Activated CD4-positive, alpha-beta T cell treated with anti-CD3 and anti-CD28 coated beads, Interleukin-2, amount 10 ng/mL, durations not matched to agents 24 days and 14 days (primary cell): ENCODE data around the gene EPHA5. TPM values are rescaled to one million over a fixed set of nuclear protein-coding genes. Genes with fewer than 3 reads are reported as not detected.

ENCODE experiments used
- DNase-seq: peaks from one replicate; pipeline ENCODE4 v3.0.0; 2022
- H3K27ac Mint-ChIP-seq: one replicate; pipeline ENCODE4 v1.8.0; 2022; ENCODE audit warnings: mild to moderate bottlenecking, mixed read lengths
- H3K27me3 Mint-ChIP-seq: one replicate; pipeline ENCODE4 v1.8.0; 2022; ENCODE audit warnings: mixed read lengths
- H3K36me3 Mint-ChIP-seq: one replicate; pipeline ENCODE4 v1.8.0; 2022; ENCODE audit warnings: low read depth, mild to moderate bottlenecking, mixed read lengths
- H3K4me1 Mint-ChIP-seq: one replicate; pipeline ENCODE4 v1.8.0; 2021; ENCODE audit warnings: mixed read lengths
- H3K4me3 Mint-ChIP-seq: one replicate; pipeline ENCODE4 v1.8.0; 2022; ENCODE audit warnings: mild to moderate bottlenecking, moderate library complexity, mixed read lengths
- H3K9me3 Mint-ChIP-seq: one replicate; pipeline ENCODE4 v1.8.0; 2021; ENCODE audit warnings: mixed read lengths
- intact Hi-C: fragments of 100-400 bp; cut with micrococcal nuclease; formaldehyde crosslinking; loops from one replicate; pipeline ENCODE4 v1.15.1; 2023
- total RNA-seq: library from RNA; stranded (reverse); gene quantifications from 2 replicates; pipeline ENCODE4 v1.2.3, GENCODE V29; 2022

The EPHA5 gene
- total RNA-seq, 1 donor from 2014 or later: not detected

DNA sequence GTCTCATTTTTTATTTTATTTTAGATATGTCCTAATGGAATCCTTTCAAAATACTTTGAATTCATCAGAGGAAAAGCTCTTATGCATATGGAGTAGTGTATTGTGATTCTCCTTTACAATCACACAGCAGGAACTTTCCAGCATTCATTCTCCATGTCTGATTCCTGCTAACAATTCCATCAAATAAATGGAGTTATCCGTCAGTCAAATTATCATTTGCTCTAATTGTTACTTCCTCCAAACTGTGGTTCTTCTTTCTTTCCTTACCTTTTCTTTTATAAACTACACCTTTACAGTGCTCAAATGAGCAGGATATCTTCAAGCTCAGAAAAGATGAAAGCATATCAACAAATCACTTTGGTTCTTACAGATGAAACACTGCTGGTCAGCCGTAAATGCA lies 80.4 kb downstream of the EPHA5 start:
- Mint-ChIP-seq H3K4me1 (no peaks in the 10 kb centered on the region), H3K9me3 (no peaks in the 10 kb centered on the region), H3K27ac (no peak overlapping the region), H3K36me3 (no peaks in the 10 kb centered on the region), H3K27me3 (no peaks in the 10 kb centered on the region), H3K4me3 (no peak overlapping the region)
- intact Hi-C loops: no loop called here
- no peak for DNase-seq

DNA sequence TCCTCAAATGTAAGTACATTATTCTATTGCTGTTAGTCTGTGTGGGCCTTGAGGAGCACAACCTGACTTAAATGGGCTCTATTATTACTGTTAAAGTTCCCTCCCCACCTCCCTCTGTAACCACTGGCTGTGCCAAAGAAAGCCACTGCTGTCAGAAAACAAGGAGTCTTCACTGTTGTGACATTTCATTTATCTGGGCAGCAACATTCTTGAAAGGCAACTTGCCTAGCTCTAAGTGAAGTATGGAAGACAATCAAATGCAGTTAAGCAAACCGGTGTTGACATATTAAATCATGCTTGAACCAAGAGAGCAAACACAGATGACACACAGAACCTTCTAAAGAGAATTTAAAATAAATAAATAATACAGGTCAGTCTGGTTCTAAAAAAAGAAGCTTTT lies 81.0 kb downstream of the EPHA5 start:
- intact Hi-C loops: no loop called here
- Mint-ChIP-seq H3K27ac (no peak overlapping the region), H3K4me1 (no peaks in the 10 kb centered on the region), H3K9me3 (no peaks in the 10 kb centered on the region), H3K4me3 (no peak overlapping the region), H3K27me3 (no peaks in the 10 kb centered on the region), H3K36me3 (no peaks in the 10 kb centered on the region)
- no peak for DNase-seq

DNA sequence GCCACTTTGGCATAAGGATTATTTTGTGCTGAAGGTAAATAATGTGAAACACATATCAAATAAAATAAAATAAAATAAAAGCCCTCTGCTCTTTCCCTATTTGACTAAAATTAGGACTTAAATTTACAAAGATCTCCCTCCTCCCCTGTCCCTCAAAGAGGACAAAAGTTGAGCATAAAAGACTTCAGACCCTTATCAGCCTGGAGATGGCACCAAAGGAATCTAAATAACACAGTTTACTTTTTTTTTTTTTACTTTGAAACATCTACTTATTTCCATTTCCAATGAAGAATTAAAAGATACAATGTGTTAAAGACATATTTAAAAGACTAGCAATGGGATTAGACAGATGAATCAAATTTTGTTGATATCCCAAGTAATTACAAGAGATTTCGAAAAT lies 89.7 kb downstream of the EPHA5 start:
- Mint-ChIP-seq H3K27me3 (no peaks in the 10 kb centered on the region), H3K36me3 (no peaks in the 10 kb centered on the region), H3K4me3 (no peak overlapping the region), H3K4me1 (no peaks in the 10 kb centered on the region), H3K9me3 (no peaks in the 10 kb centered on the region), H3K27ac (no peak overlapping the region)
- no peak for DNase-seq
- intact Hi-C loops: no loop called here

DNA sequence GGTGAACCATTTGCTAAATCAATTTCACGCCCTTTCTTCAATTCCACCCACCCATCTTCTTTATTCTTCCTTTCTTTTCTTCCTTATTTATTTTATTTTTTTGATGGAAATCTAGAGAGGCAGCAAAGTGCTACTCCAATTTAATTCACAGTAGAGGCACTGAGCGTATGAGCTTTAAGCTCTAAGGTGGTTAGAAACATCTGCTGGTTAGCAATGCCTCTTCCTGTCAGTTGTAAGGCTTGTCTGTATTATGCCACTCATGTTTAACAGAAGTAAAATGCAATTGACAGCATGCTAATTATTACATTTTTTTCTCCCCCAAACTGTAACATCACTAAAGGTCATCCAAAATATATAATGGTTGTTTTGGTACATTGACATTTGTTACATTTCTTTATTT lies 103.8 kb downstream of the EPHA5 start:
- no peak for DNase-seq
- no peaks in the 10 kb centered on the region for H3K4me1 Mint-ChIP-seq
- intact Hi-C loops: no loop called here
- no peaks in the 10 kb centered on the region for H3K36me3 Mint-ChIP-seq
- no peaks in the 10 kb centered on the region for H3K27me3 Mint-ChIP-seq
- no peak overlapping the region for H3K27ac Mint-ChIP-seq
- no peak overlapping the region for H3K4me3 Mint-ChIP-seq
- H3K9me3 Mint-ChIP-seq: no peaks in the 10 kb centered on the region

DNA sequence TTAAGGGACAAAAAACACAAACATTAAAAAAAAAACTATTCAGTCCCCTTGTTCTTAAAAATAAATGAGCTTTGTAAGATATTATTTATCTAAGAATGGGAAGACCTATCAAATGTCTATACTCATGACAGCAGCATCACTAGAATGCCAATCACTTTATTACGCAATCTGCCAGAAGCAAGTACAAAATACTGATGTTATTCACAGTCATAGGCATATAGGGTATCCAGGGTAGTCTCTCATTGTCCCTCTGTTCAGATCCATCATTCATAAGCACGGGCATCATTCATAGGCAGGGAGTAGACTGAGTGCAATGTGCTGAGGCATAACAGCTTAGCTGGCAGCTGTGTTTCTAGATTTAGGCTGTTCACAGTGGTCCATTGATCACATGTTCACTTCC lies 109.1 kb downstream of the EPHA5 start:
- intact Hi-C loops: no loop called here
- no peaks in the 10 kb centered on the region for H3K4me1 Mint-ChIP-seq
- no peaks in the 10 kb centered on the region for H3K36me3 Mint-ChIP-seq
- DNase-seq: no peak
- H3K27me3 Mint-ChIP-seq: no peaks in the 10 kb centered on the region
- no peak overlapping the region for H3K4me3 Mint-ChIP-seq
- no peaks in the 10 kb centered on the region for H3K9me3 Mint-ChIP-seq
- H3K27ac Mint-ChIP-seq: no peak overlapping the region

DNA sequence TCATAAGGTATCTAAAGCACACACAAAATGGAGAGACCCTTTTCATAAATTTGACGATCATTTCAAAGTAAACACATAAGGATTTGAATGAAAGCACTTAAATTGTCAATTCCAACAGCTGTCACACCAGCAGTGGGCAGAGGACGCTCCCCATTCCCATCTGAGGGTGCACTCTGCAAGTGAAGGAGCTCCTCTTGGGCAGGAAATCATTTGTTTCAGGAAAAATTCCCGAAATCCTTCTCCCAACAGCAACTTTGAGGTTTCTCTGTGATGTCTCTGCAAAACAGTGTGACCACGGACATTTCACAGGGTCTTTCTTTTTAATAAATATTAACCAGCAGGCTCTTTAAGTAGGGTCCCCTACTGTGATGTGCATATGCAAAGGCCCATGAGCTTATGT lies 111.0 kb downstream of the EPHA5 start:
- Mint-ChIP-seq H3K4me1 (no peaks in the 10 kb centered on the region), H3K9me3 (no peaks in the 10 kb centered on the region), H3K4me3 (no peak overlapping the region), H3K27me3 (no peaks in the 10 kb centered on the region), H3K27ac (no peak overlapping the region), H3K36me3 (no peaks in the 10 kb centered on the region)
- intact Hi-C loops: no loop called here
- DNase-seq: no peak

DNA sequence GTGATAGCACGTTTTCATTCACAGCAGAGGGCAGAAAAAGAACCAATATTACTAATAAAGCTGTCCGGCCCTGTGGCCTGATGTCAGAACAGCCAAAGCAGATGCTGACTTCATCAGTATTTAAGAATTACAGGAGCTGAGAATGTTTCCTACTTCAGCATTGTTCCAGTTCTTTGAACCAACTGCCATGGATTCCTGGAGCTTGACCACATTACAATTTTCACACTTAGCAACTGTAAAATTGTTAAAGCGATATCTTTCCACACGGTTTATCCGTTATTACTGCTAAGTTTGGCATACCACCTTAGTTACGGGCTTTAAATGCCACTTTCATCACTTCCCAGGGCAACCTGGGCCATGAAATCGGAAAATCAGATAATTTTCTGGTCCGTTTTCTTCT lies 118.2 kb downstream of the EPHA5 start:
- H3K27ac Mint-ChIP-seq: no peak overlapping the region
- DNase-seq: no peak
- intact Hi-C loops: no loop called here
- no peak overlapping the region for H3K4me3 Mint-ChIP-seq
- H3K4me1 Mint-ChIP-seq: no peaks in the 10 kb centered on the region
- H3K9me3 Mint-ChIP-seq: peaks cover under 1% of the 10 kb centered on the region
- no peaks in the 10 kb centered on the region for H3K27me3 Mint-ChIP-seq
- no peaks in the 10 kb centered on the region for H3K36me3 Mint-ChIP-seq

DNA sequence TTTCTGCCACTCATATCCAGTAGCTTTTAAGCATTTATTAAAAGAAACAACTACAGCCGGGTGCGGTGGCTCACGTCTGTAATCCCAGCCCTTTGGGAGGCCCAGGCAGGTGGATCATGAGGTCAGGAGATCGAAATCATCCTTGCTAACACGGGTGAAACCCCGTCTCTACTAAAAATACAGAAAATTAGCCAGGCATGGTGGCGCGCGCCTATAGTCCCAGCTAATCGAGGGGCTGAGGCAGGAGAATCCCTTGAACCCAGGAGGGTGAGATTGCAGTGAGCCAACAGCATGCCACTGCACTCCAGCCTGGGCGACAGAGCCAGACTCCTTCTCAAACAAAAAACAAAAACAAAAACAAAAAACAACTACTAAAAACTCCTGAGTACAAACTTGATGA lies 119.8 kb downstream of the EPHA5 start:
- Mint-ChIP-seq H3K27ac (no peak overlapping the region), H3K36me3 (no peaks in the 10 kb centered on the region), H3K27me3 (no peaks in the 10 kb centered on the region), H3K4me1 (no peaks in the 10 kb centered on the region), H3K4me3 (no peak overlapping the region), H3K9me3 (peaks cover 5% of the 10 kb centered on the region)
- intact Hi-C loops: no loop called here
- no peak for DNase-seq

DNA sequence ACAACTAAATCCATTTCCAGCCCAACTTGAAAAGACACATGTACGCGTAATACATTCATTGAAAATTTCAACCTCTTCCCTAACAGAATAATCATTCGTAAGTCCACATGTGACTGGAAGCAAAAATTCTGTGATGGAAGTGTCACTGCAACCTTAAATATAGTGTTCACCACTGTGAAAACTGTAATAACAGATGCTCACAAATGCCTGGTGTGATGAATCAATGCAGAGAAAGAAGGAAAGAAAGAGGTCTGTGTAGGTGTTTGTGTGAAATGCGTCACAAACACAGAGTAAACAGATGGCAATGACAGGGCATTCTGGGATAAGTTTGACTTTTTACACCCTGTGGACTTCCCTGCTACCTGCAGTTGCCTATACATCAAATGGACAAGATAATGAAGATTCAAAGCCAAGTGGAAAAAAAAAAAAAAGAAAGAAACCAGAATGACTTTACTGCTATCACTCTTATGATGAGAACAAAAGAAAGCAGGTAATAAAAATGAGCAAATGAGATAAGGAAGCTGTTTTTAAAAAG lies 123.3 kb downstream of the EPHA5 start:
- Mint-ChIP-seq H3K27me3 (no peaks in the 10 kb centered on the region), H3K27ac (no peak overlapping the region), H3K36me3 (no peaks in the 10 kb centered on the region), H3K4me1 (no peaks in the 10 kb centered on the region), H3K9me3 (peaks cover 5% of the 10 kb centered on the region), H3K4me3 (no peak overlapping the region)
- no peak for DNase-seq
- intact Hi-C loops: no loop called here

DNA sequence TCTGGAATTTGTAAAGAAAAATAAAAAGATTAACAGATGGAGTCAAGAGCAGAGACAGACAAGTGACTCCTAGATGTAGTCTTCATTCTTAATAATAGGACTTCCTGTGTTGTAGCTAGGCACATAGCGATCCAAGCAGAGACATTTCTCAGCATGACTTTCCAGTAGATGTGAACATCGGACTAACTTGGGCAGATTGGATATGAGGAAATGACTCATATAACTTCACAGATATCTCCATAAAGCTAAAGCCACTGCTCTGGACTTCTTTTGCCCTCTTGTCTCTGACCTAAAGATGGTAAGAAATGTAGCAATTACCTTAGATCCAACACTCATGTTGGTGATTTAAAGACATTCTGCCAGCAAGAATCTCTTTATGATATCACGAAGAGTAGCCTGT lies 131.7 kb downstream of the EPHA5 start:
- H3K9me3 Mint-ChIP-seq: no peaks in the 10 kb centered on the region
- H3K27me3 Mint-ChIP-seq: no peaks in the 10 kb centered on the region
- intact Hi-C loops: no loop called here
- H3K36me3 Mint-ChIP-seq: no peaks in the 10 kb centered on the region
- DNase-seq: no peak
- no peak overlapping the region for H3K27ac Mint-ChIP-seq
- H3K4me3 Mint-ChIP-seq: no peak overlapping the region
- H3K4me1 Mint-ChIP-seq: no peaks in the 10 kb centered on the region

DNA sequence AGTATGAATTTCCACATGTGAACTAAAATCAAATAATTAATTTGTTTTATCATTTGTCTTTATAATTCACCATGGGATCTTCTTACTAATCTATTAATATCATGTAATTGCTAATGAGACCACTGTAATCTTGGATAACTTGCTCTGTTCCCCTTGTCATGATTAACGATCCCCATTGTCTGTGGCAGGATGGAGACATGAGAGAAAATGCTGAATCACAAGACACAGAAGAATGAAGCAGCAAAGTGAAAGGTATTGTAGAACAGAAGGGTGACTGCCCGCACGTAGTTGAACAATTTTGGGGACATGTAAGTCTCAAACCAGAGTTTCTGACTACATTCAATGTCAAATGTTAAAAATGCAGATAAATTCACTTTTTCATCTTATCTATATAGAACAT lies 135.2 kb downstream of the EPHA5 start:
- no peaks in the 10 kb centered on the region for H3K36me3 Mint-ChIP-seq
- no peak for DNase-seq

DNA sequence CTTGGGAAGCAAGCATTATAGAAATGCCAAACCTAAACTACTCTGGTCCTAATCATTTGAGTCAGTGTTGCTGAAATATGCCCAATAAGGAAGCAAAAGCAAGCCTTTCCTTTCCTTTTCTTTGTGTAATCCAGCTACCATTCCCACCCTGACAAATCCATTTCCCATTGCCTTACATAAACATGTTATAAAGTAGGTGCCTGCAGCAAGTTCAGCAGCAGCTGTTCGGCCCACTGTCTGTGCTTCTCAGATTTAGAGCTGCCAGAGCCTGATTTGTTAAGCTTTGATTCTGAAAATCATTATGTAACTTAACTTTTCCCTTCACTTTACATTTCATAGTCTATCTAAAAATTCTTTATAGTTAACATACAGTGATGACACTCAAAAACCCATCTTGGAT lies 148.6 kb downstream of the EPHA5 start:
- no peak overlapping the region for H3K27ac Mint-ChIP-seq
- H3K4me3 Mint-ChIP-seq: no peak overlapping the region
- H3K36me3 Mint-ChIP-seq: no peaks in the 10 kb centered on the region
- intact Hi-C loops: no loop called here
- H3K4me1 Mint-ChIP-seq: no peaks in the 10 kb centered on the region
- H3K27me3 Mint-ChIP-seq: no peaks in the 10 kb centered on the region
- DNase-seq: no peak
- peaks cover 3% of the 10 kb centered on the region for H3K9me3 Mint-ChIP-seq

More for the DNA sequence above, 135.2 kb downstream of the EPHA5 start:
- Mint-ChIP-seq H3K4me1 (no peaks in the 10 kb centered on the region), H3K27me3 (no peaks in the 10 kb centered on the region), H3K9me3 (no peaks in the 10 kb centered on the region), H3K4me3 (no peak overlapping the region), H3K27ac (no peak overlapping the region)
- intact Hi-C loops: no loop called here

DNA sequence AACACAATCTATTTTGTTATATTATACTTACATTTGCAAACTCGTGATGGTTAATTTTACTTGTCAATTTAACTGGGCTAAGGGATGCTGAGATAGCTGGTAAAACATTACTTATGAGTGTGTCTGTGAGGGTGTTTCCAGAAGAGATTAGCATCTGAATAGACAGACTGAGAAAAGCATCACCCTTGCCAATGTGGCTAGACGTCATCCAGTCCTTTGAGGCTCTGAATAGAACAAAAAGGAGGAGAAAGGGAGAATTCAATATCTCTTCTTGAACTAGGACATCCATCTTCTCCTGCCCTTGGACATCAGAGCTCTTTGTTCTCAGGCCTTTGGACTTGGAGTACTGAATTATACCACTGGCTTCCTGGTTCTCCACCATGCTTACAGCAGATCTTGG lies 154.6 kb downstream of the EPHA5 start:
- no peak overlapping the region for H3K4me3 Mint-ChIP-seq
- DNase-seq: no peak
- intact Hi-C loops: no loop called here
- no peak overlapping the region for H3K27ac Mint-ChIP-seq
- no peaks in the 10 kb centered on the region for H3K27me3 Mint-ChIP-seq
- H3K36me3 Mint-ChIP-seq: no peaks in the 10 kb centered on the region
- H3K4me1 Mint-ChIP-seq: no peaks in the 10 kb centered on the region
- H3K9me3 Mint-ChIP-seq: peaks cover 6% of the 10 kb centered on the region

DNA sequence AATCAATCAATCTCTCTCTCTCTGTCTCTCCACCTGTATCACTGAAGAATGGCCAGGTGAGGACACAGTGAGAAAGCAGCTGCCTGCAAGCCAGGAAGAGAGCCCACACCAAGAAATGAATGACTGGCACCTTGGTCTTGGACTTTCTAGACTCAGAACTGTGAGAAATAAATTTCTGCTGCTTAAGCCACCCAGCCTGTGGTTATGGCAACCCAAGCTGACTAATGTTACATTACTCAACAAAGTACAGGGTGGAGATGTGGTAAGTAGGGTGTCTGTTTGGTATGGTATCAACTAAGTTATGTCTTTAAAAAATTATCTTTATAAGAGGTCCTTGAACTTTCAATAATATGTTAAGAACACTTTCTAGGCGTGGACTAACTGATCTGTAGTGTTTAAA lies 159.3 kb downstream of the EPHA5 start:
- Mint-ChIP-seq H3K4me3 (no peak overlapping the region), H3K9me3 (peaks cover 5% of the 10 kb centered on the region), H3K4me1 (no peaks in the 10 kb centered on the region)

DNA sequence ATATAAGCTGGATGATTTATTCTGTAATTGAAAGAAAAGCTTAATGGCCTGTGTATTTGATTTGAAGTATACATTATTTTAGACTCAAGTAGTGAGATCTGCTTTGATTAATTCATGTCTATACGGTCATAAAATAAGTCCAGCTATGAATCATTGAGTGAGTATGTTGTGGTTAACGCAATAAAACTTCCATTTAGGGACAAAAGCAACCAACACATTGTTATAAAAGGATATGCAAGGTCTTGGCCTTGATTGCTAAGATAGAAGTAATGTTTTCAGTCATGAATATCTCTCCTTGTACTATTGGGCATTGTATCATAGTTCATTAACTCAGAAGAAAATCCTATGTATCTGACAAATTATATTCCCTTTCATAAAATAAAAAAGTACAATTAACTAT lies 162.1 kb downstream of the EPHA5 start:
- intact Hi-C loops: no loop called here
- Mint-ChIP-seq H3K27ac (no peak overlapping the region), H3K27me3 (no peaks in the 10 kb centered on the region), H3K9me3 (no peaks in the 10 kb centered on the region), H3K4me1 (no peaks in the 10 kb centered on the region), H3K36me3 (no peaks in the 10 kb centered on the region), H3K4me3 (no peak overlapping the region)
- no peak for DNase-seq

More for the DNA sequence above, 159.3 kb downstream of the EPHA5 start:
- Mint-ChIP-seq H3K27ac (no peak overlapping the region), H3K27me3 (no peaks in the 10 kb centered on the region), H3K36me3 (no peaks in the 10 kb centered on the region)
- intact Hi-C loops: no loop called here
- no peak for DNase-seq
